GM12865 (cell line): ENCODE results near the gene PAXX.

Experiments used
- DNase-seq: peaks from one replicate; pipeline ENCODE4 v3.0.0; 2010; ENCODE audit warnings: low read depth
- H3K4me3 ChIP-seq: 2 replicates; pipeline ENCODE4 v1.5.1; 2011; ENCODE audit warnings: mild to moderate bottlenecking, low read depth, low read length, control low read depth
- TF ChIP-seq, protein P1 (sequence below): IDR thresholded peaks from 2 replicates; pipeline ENCODE4 v1.5.1; 2011; ENCODE audit warnings: low read length, control low read depth, low read depth, inconsistent platforms; ENCODE audit not compliant: insufficient read depth; ENCODE audit errors: missing control alignments

PAXX gene

DNA sequence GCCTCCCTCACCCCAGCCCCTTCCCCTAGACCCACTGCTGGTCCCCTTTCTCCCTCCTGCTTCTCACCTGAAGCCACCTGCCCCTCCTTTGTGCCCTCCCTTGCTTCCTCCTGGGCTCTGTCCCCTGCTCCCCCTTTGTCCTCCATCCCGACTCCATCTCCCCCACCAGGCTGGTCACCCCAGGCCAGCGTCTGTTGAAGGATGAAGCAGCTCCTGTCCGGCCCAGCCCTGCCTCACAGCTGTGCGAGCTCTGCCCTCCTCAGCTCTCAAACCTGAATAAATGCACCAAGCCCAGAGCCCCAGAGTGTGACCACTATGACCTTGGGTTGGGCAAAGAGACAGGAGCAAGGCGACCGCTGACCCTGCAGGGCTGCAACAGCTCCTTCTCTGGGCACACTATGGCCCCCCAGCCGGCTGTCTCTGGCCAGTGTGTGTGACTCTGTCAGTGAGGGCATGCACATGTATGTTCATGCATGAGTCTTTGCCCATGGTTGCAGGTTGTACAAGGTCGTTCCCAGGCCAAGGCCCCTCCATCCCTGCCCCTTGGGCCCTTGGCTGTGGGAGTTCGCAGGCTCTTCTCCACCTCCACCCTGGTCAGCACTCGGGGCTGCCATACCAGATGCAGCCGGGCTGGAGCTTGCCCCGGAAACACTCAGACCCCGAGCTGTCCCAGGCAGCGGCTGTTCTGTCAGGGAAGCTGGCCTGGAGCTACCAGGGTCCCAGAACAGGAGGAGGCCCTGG is 36.9 kb upstream of the PAXX start:
- no peak overlapping the region for H3K4me3 ChIP-seq
- no peak for DNase-seq
- TF ChIP-seq, protein P1, sequence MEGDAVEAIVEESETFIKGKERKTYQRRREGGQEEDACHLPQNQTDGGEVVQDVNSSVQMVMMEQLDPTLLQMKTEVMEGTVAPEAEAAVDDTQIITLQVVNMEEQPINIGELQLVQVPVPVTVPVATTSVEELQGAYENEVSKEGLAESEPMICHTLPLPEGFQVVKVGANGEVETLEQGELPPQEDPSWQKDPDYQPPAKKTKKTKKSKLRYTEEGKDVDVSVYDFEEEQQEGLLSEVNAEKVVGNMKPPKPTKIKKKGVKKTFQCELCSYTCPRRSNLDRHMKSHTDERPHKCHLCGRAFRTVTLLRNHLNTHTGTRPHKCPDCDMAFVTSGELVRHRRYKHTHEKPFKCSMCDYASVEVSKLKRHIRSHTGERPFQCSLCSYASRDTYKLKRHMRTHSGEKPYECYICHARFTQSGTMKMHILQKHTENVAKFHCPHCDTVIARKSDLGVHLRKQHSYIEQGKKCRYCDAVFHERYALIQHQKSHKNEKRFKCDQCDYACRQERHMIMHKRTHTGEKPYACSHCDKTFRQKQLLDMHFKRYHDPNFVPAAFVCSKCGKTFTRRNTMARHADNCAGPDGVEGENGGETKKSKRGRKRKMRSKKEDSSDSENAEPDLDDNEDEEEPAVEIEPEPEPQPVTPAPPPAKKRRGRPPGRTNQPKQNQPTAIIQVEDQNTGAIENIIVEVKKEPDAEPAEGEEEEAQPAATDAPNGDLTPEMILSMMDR = no peak

DNA sequence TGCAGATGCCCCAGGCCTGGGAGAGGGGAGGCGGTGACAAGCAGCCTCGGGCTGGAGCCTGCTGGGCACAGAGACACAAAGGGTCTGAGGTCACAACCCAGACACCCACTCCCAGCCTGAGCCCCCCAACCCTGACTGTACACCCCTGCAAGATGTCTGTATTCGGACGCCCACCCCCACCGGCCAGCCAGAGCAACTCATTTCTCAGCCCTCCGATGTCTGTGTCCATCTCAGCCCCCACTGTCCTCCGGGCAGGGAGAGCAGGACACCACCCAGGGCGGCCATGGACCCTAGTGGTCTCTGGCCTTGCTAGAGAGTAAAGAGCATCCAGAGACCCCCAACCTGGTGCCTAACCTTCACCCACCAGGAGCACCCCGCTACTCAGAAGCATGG is 36.3 kb upstream of the PAXX start:
- H3K4me3 ChIP-seq = no peak overlapping the region
- TF ChIP-seq, protein P1 = no peak
- no peak for DNase-seq

DNA sequence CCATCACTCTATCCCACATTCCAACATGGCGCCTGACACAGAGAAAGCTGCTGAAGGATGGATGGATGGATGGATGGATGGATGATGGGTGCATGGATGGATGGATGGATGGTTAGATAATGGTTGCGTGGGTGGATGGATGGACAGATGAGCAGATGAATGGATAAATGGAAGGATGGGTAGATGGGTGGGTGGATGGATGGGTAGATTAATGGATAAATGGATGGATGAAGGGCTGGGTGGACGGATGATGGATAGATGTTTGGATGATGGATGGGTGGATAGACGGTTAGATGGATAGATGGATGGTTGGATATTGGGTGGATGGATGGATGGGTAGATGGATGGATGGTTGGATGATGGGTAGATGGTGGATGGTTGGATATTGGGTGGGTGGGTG is 35.6 kb upstream of the PAXX start:
- DNase-seq = no peak
- TF ChIP-seq, protein P1 = no peak
- no peak overlapping the region for H3K4me3 ChIP-seq

DNA sequence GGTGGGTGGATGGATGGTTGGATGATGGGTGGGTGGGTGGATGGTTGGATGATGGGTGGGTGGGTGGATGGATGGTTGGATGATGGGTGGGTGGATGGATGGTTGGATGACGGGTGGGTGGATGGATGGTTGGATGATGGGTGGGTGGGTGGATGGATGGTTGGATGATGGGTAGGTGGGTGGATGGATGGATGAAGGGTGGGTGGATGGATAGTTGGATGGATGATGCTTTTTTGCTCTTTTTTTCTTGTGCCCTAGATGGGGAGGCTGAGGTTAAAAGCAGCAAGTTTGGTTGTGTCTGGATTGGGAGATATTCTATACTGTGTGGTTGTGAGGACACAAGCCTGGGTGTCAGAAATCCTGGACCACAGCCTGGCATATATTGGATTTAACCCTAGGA is 34.8 kb upstream of the PAXX start:
- TF ChIP-seq, protein P1 = no peak
- DNase-seq = no peak
- no peak overlapping the region for H3K4me3 ChIP-seq

DNA sequence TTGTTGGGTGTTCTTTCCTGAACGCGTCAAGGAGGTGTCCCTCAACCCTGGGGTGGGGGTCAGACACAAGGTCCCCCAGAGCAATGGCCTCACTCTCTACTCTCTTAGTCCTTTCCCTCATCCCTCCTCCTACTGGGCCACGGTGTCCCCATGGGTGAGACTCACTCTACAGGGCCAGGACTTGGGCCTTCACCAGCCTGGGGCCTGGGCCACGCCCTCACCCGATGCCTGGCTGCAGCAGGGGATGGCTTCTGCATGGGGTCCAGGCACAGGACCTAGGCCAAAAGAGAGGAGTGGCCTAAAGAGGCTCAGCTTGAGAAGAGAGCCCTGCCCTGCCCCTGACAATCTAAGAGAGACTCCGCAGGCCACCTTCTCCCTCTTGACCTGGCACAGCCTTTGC is 34.3 kb upstream of the PAXX start:
- DNase-seq = no peak
- TF ChIP-seq, protein P1 = no peak
- no peak overlapping the region for H3K4me3 ChIP-seq

DNA sequence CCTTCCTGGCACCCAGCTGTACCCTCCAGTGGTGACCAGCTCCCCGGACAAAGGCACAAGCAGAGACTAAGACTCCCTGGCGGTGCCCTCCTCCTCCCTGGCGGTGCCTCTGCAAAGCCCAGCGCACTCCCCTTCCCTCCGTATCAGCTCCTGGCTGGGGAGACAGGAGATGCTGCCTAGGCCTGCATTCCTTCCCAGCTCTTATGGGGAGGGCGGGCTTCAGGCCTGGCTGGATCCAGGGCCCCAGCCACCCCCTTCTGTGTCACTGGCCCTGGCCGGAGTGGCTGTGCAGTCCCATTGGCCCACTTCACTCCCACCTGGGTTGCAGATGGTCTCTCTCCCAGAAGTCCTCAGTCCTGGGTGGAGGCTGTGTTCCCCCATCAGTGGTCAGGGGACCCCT is 33.7 kb upstream of the PAXX start:
- no peak overlapping the region for H3K4me3 ChIP-seq
- TF ChIP-seq, protein P1 = no peak
- DNase-seq = no peak
